GM12878 (cell line): ENCODE data around the gene SPINT4. TPM values are rescaled to one million over a fixed set of nuclear protein-coding genes. Genes with fewer than 3 reads are reported as not detected.

Experiments
- ATAC-seq: fragments of 200-7000 bp; cut with Tn5 transposase; 3 replicates; pipeline ENCODE4 v1.9.1; 2020; ENCODE audit warnings: mild to moderate bottlenecking, moderate library complexity
- BruUV-seq: library from RNA; stranded (reverse); fragments of 400-500 nt; replicated peaks from 2 replicates; lab custom pipeline; 2021; lab: Mats Ljungman, UMichigan
- CTCF ChIA-PET: fragments of 300-600 bp; sonication (Branson Sonifier 250); formaldehyde crosslinking; extraction: SDS; loops from one replicate; lab custom pipeline; 2021; ENCODE audit warnings: inconsistent platforms; lab: Yijun Ruan, JAX
- POLR2A ChIA-PET: fragments of 350-600 bp; formaldehyde crosslinking; extraction: SDS; loops from one replicate; lab custom pipeline; 2021; ENCODE audit warnings: inconsistent platforms; lab: Charles Lee
- RAD21 ChIA-PET: fragments of 300-600 bp; sonication (Branson Sonifier 250); formaldehyde crosslinking; loops from one replicate; lab custom pipeline; 2023; ENCODE audit warnings: antibody characterized with exemption; ENCODE audit not compliant: unreplicated experiment; lab: Charles Lee
- SMC1A ChIA-PET: fragments of 300-600 bp; sonication (Branson Sonifier 250); formaldehyde crosslinking; loops from one replicate; lab custom pipeline; 2023; ENCODE audit not compliant: unreplicated experiment, uncharacterized antibody; lab: Charles Lee
- DNase-seq: peaks from one replicate; pipeline ENCODE4 v3.0.0-alpha.2; 2011; ENCODE audit warnings: low read depth, low spot score
- FAIRE-seq: peaks from 3 replicates; lab custom pipeline; 2011; peaks lifted over from hg19 to GRCh38; lab: Jason Lieb, UNC
- H2AFZ ChIP-seq: 2 replicates; pipeline ENCODE4 v1.6.0; 2011; ENCODE audit warnings: low read depth, low read length, control low read depth; ENCODE audit not compliant: control insufficient read depth
- H3K27ac ChIP-seq: 2 replicates; pipeline ENCODE4 v1.5.1; 2011; ENCODE audit warnings: control low read depth; ENCODE audit not compliant: control insufficient read depth, insufficient read depth
- H3K27me3 ChIP-seq, 2 experiments: replicated peaks in 1 of 2; 2 replicates each; pipeline versions ENCODE4 v1.6.0 to v1.6.1; 2011; ENCODE audit warnings: low read length in 1 of 2; ENCODE audit not compliant: control insufficient read depth in 2 of 2, insufficient read depth in 2 of 2
- H3K36me3 ChIP-seq, 2 experiments: 2 replicates each; pipeline ENCODE4 v1.5.1; 2011; ENCODE audit warnings: low read length in 1 of 2; ENCODE audit not compliant: control insufficient read depth in 2 of 2, insufficient read depth in 2 of 2
- H3K4me1 ChIP-seq: 2 replicates; pipeline ENCODE4 v1.6.1; 2011; ENCODE audit warnings: mild to moderate bottlenecking, low read length, moderate library complexity, mixed read lengths; ENCODE audit not compliant: control insufficient read depth, insufficient read depth
- H3K4me2 ChIP-seq: 2 replicates; pipeline ENCODE4 v1.6.0; 2011; ENCODE audit warnings: control low read depth; ENCODE audit not compliant: control insufficient read depth, insufficient read depth
- H3K4me3 ChIP-seq: fragments of 200-600 bp; sonication (generic); 2 replicates; pipeline ENCODE4 v1.5.1; 2016
- H3K79me2 ChIP-seq: 2 replicates; pipeline ENCODE4 v1.6.0; 2011; ENCODE audit warnings: low read length; ENCODE audit not compliant: control insufficient read depth, insufficient read depth
- H3K9ac ChIP-seq: 2 replicates; pipeline ENCODE4 v1.8.0; 2011; ENCODE audit warnings: low read length, control low read depth, mixed read lengths; ENCODE audit not compliant: control insufficient read depth, insufficient read depth
- H3K9me3 ChIP-seq: replicated peaks from 3 replicates; pipeline ENCODE4 v1.5.1; 2011; ENCODE audit warnings: mild to moderate bottlenecking, low read length; ENCODE audit not compliant: control insufficient read depth, insufficient read depth
- H4K20me1 ChIP-seq: 2 replicates; pipeline ENCODE4 v1.6.0; 2011; ENCODE audit not compliant: control insufficient read depth, insufficient read depth
- CUX1 ChIP-seq: IDR thresholded peaks from 2 replicates; pipeline ENCODE4 v1.6.1; 2012; ENCODE audit warnings: improper control_type of control experiment, low read depth, low read length; ENCODE audit not compliant: insufficient replicate concordance
- MTA2 ChIP-seq: fragments of 450-650 bp; IDR thresholded peaks from 2 replicates; pipeline ENCODE4 v1.6.1; 2016; ENCODE audit warnings: low read depth, mild to moderate bottlenecking, moderate library complexity
- NFIC ChIP-seq: IDR thresholded peaks from 2 replicates; pipeline ENCODE4 v1.6.1; 2012; ENCODE audit warnings: low read depth, mild to moderate bottlenecking, inconsistent platforms, low read length, moderate library complexity
- NR2C1 ChIP-seq: fragments of 450-650 bp; IDR thresholded peaks from 2 replicates; pipeline ENCODE4 v1.6.1; 2017; ENCODE audit warnings: antibody characterized with exemption, mild to moderate bottlenecking, moderate library complexity
- NR2F1 ChIP-seq: fragments of 450-650 bp; conservative IDR thresholded peaks from 2 replicates; pipeline ENCODE4 v1.6.1; 2017; ENCODE audit warnings: mild to moderate bottlenecking
- RAD21 ChIP-seq: IDR thresholded peaks from 2 replicates; pipeline ENCODE4 v1.6.1; 2011; ENCODE audit warnings: mild to moderate bottlenecking, low read depth, low read length, moderate library complexity; ENCODE audit not compliant: insufficient read depth
- RELA ChIP-seq: fragments of 450-650 bp; IDR thresholded peaks from 2 replicates; pipeline ENCODE4 v1.8.0; 2014; ENCODE audit warnings: borderline replicate concordance; ENCODE audit not compliant: partially characterized antibody
- SREBF1 ChIP-seq: IDR thresholded peaks from 2 replicates; pipeline ENCODE4 v1.6.1; 2012; ENCODE audit warnings: mild to moderate bottlenecking, low read length
- SUPT20H ChIP-seq: IDR thresholded peaks from 2 replicates; pipeline ENCODE4 v1.6.1; 2011; ENCODE audit warnings: low read depth, mild to moderate bottlenecking, low read length, moderate library complexity, borderline replicate concordance; ENCODE audit not compliant: control insufficient read depth
- SUZ12 ChIP-seq: fragments of 200-600 bp; sonication (generic); IDR thresholded peaks from one replicate; pipeline ENCODE4 v1.6.1; 2018; ENCODE audit warnings: antibody characterized with exemption, mild to moderate bottlenecking; ENCODE audit not compliant: unreplicated experiment
- YY1 ChIP-seq: IDR thresholded peaks from 2 replicates; pipeline ENCODE4 v1.6.1; 2011; ENCODE audit warnings: low read depth, mild to moderate bottlenecking, low read length
- ZBTB11 ChIP-seq: fragments of 450-650 bp; formaldehyde crosslinking; IDR thresholded peaks from 2 replicates; pipeline ENCODE4 v1.5.0; 2022; ENCODE audit warnings: mild to moderate bottlenecking, missing genetic modification characterization
- WGBS: methylation state at CpG from one replicate; pipeline ENCODE4 v1.1.6; 2016; ENCODE audit warnings: low lambda C conversion rate; ENCODE audit not compliant: insufficient replicate concordance, insufficient coverage; ENCODE audit errors: missing lambda C conversion rate; 5-methylcytosine and 5-hydroxymethylcytosine counted together
- in situ Hi-C: fragments of 300-500 bp; cut with MboI; formaldehyde crosslinking; loops from 9 replicates; pipeline ENCODE4 v1.14.3; 2018; ENCODE audit warnings: mixed read lengths
- intact Hi-C: fragments of 100-400 bp; cut with micrococcal nuclease; formaldehyde crosslinking; loops from one replicate; pipeline ENCODE4 v1.14.2; 2022; ENCODE audit not compliant: unreplicated experiment
- polyA plus RNA-seq, 11 experiments: library from polyadenylated mRNA; depleted of rRNA in 4 of 11; unstranded in 6 of 11; stranded (reverse) in 5 of 11; fragments of >200 nt; fragmentation: Nextera tagmentation in 4 of 11; fragmentation: Illumina TruSeq in 1 of 11; extraction: Ambion mirVana in 4 of 11; extraction: Trizol in 1 of 11; gene quantifications; 1 replicate in 1 of 11; 2 replicates in 10 of 11; pipeline versions ENCODE4 v1.2.1 to v1.2.3, GENCODE V29; 2011 to 2016; ENCODE audit warnings: inconsistent platforms in 2 of 11, missing spikeins in 2 of 11, low read depth in 1 of 11
- total RNA-seq, 4 experiments: library from RNA; depleted of rRNA in 3 of 4; stranded (reverse); fragments of >200 nt in 3 of 4; fragmentation: Illumina TruSeq in 1 of 4; extraction: Trizol in 1 of 4; gene quantifications; 2 replicates each; pipeline versions ENCODE4 v1.2.1 to v1.2.3, GENCODE V29; 2013 to 2021

The SPINT4 gene
- total and polyA plus RNA-seq, 10 of the 15 experiments (the other 5 are each of a cell fraction or from before 2014, with no cell fraction given) = not detected

GRCh38 chr20:45758096-45758495, 35.9 kb downstream of the SPINT4 start:
- no peak for ATAC-seq
- ChIA-PET SMC1A (no interaction called here), RAD21 (no interaction called here), POLR2A (no interaction called here), CTCF (no interaction called here)
- Histone ChIP-seq H3K4me3 (no peak overlapping the region), H3K4me1 (no peaks in the 10 kb centered on the region), H3K9ac (no peak overlapping the region), H2AFZ (no peak overlapping the region), H3K27me3 (no peaks in the 10 kb centered on the region), H3K27ac (no peak overlapping the region), H3K4me2 (no peak overlapping the region), H3K79me2 (no peaks in the 10 kb centered on the region), H3K36me3 (no peaks in the 10 kb centered on the region), H3K9me3 (no peaks in the 10 kb centered on the region), H4K20me1 (no peaks in the 10 kb centered on the region)
- intact Hi-C loops = no loop called here
- WGBS = 26% methylated on average over 4 of the region's 4 CpGs
- TF ChIP-seq RAD21 = no peak
- TF ChIP-seq SREBF1 = no peak
- no peak for TF ChIP-seq NR2C1
- no peak for TF ChIP-seq NR2F1
- no peak for TF ChIP-seq SUZ12
- TF ChIP-seq YY1 = no peak
- no peak for TF ChIP-seq ZBTB11
- no peak for TF ChIP-seq NFIC
- no peak for TF ChIP-seq RELA
- TF ChIP-seq SUPT20H = no peak
- TF ChIP-seq MTA2 = no peak
- no peak for TF ChIP-seq CUX1
- no TSS peak for BruUV-seq
- in situ Hi-C loops = no loop called here
- DNase-seq = no peak
- FAIRE-seq = no peak
